ENCODE results near the gene PANK2.

- TF ChIP-seq CTCF (IDR thresholded peaks at IDR 0.05) (no peak), POLR2A (IDR thresholded peaks at IDR 0.05) (no peak), EP300 (IDR thresholded peaks at IDR 0.05) (no peak), POLR2AphosphoS5 (IDR thresholded peaks at IDR 0.05) (no peak)
Observed at GRCh38 chr20:3861191-3861590, 28.0 kb upstream of the PANK2 start.

All from suprapubic skin (tissue), 4 donors.